GM12878 (cell line): ENCODE measurements around the gene MPRIP. TPM values are rescaled to one million over a fixed set of nuclear protein-coding genes. Genes with fewer than 3 reads are reported as not detected.

ENCODE experiments used
- ATAC-seq: fragments of 200-7000 bp; cut with Tn5 transposase; 3 replicates; pipeline ENCODE4 v1.9.1; 2020; ENCODE audit warnings: mild to moderate bottlenecking, moderate library complexity
- BruUV-seq: library from RNA; stranded (reverse); fragments of 400-500 nt; replicated peaks from 2 replicates; lab custom pipeline; 2021; lab: Mats Ljungman, UMichigan
- CTCF ChIA-PET: fragments of 300-600 bp; sonication (Branson Sonifier 250); formaldehyde crosslinking; extraction: SDS; loops from one replicate; lab custom pipeline; 2021; ENCODE audit warnings: inconsistent platforms; lab: Yijun Ruan, JAX
- POLR2A ChIA-PET: fragments of 350-600 bp; formaldehyde crosslinking; extraction: SDS; loops from one replicate; lab custom pipeline; 2021; ENCODE audit warnings: inconsistent platforms; lab: Charles Lee
- RAD21 ChIA-PET: fragments of 300-600 bp; sonication (Branson Sonifier 250); formaldehyde crosslinking; loops from one replicate; lab custom pipeline; 2023; ENCODE audit warnings: antibody characterized with exemption; ENCODE audit not compliant: unreplicated experiment; lab: Charles Lee
- SMC1A ChIA-PET: fragments of 300-600 bp; sonication (Branson Sonifier 250); formaldehyde crosslinking; loops from one replicate; lab custom pipeline; 2023; ENCODE audit not compliant: unreplicated experiment, uncharacterized antibody; lab: Charles Lee
- DNase-seq: peaks from one replicate; pipeline ENCODE4 v3.0.0-alpha.2; 2011; ENCODE audit warnings: low read depth, low spot score
- FAIRE-seq: peaks from 3 replicates; lab custom pipeline; 2011; peaks lifted over from hg19 to GRCh38; lab: Jason Lieb, UNC
- H2AFZ ChIP-seq: 2 replicates; pipeline ENCODE4 v1.6.0; 2011; ENCODE audit warnings: low read depth, low read length, control low read depth; ENCODE audit not compliant: control insufficient read depth
- H3K27ac ChIP-seq: 2 replicates; pipeline ENCODE4 v1.5.1; 2011; ENCODE audit warnings: control low read depth; ENCODE audit not compliant: control insufficient read depth, insufficient read depth
- H3K27me3 ChIP-seq, 2 experiments: replicated peaks in 1 of 2; 2 replicates each; pipeline versions ENCODE4 v1.6.0 to v1.6.1; 2011; ENCODE audit warnings: low read length in 1 of 2; ENCODE audit not compliant: control insufficient read depth in 2 of 2, insufficient read depth in 2 of 2
- H3K36me3 ChIP-seq, 2 experiments: 2 replicates each; pipeline ENCODE4 v1.5.1; 2011; ENCODE audit warnings: low read length in 1 of 2; ENCODE audit not compliant: control insufficient read depth in 2 of 2, insufficient read depth in 2 of 2
- H3K4me1 ChIP-seq: 2 replicates; pipeline ENCODE4 v1.6.1; 2011; ENCODE audit warnings: mild to moderate bottlenecking, low read length, moderate library complexity, mixed read lengths; ENCODE audit not compliant: control insufficient read depth, insufficient read depth
- H3K4me2 ChIP-seq: 2 replicates; pipeline ENCODE4 v1.6.0; 2011; ENCODE audit warnings: control low read depth; ENCODE audit not compliant: control insufficient read depth, insufficient read depth
- H3K4me3 ChIP-seq: fragments of 200-600 bp; sonication (generic); 2 replicates; pipeline ENCODE4 v1.5.1; 2016
- H3K79me2 ChIP-seq: 2 replicates; pipeline ENCODE4 v1.6.0; 2011; ENCODE audit warnings: low read length; ENCODE audit not compliant: control insufficient read depth, insufficient read depth
- H3K9ac ChIP-seq: 2 replicates; pipeline ENCODE4 v1.8.0; 2011; ENCODE audit warnings: low read length, control low read depth, mixed read lengths; ENCODE audit not compliant: control insufficient read depth, insufficient read depth
- H3K9me3 ChIP-seq: replicated peaks from 3 replicates; pipeline ENCODE4 v1.5.1; 2011; ENCODE audit warnings: mild to moderate bottlenecking, low read length; ENCODE audit not compliant: control insufficient read depth, insufficient read depth
- H4K20me1 ChIP-seq: 2 replicates; pipeline ENCODE4 v1.6.0; 2011; ENCODE audit not compliant: control insufficient read depth, insufficient read depth
- CHD1 ChIP-seq: IDR thresholded peaks from 2 replicates; pipeline ENCODE4 v1.6.1; 2012; ENCODE audit warnings: low read depth, low read length, improper control_type of control experiment
- FOXM1 ChIP-seq: IDR thresholded peaks from 2 replicates; pipeline ENCODE4 v1.6.1; 2012; ENCODE audit warnings: low read depth, mild to moderate bottlenecking, inconsistent platforms, low read length, moderate library complexity
- IRF4 ChIP-seq: IDR thresholded peaks from 2 replicates; pipeline ENCODE4 v1.6.1; 2011; ENCODE audit warnings: low read depth, low read length
- MTA2 ChIP-seq: fragments of 450-650 bp; IDR thresholded peaks from 2 replicates; pipeline ENCODE4 v1.6.1; 2016; ENCODE audit warnings: low read depth, mild to moderate bottlenecking, moderate library complexity
- MXI1 ChIP-seq: fragments of 150-350 bp; IDR thresholded peaks from 2 replicates; pipeline ENCODE4 v1.6.1; 2011; ENCODE audit warnings: low read depth, mild to moderate bottlenecking, inconsistent platforms, low read length, improper control_type of control experiment
- POLR2AphosphoS5 ChIP-seq: IDR thresholded peaks from 2 replicates; pipeline ENCODE4 v1.6.1; 2011; ENCODE audit warnings: mild to moderate bottlenecking, low read length, inconsistent platforms
- RELA ChIP-seq: fragments of 450-650 bp; IDR thresholded peaks from 2 replicates; pipeline ENCODE4 v1.8.0; 2014; ENCODE audit warnings: borderline replicate concordance; ENCODE audit not compliant: partially characterized antibody
- RUNX3 ChIP-seq: IDR thresholded peaks from 2 replicates; pipeline ENCODE4 v1.6.1; 2012; ENCODE audit warnings: low read length, inconsistent platforms
- SREBF2 ChIP-seq: IDR thresholded peaks from 2 replicates; pipeline ENCODE4 v1.6.1; 2012; ENCODE audit warnings: mild to moderate bottlenecking, low read length
- WGBS: methylation state at CpG from one replicate; pipeline ENCODE4 v1.1.6; 2016; ENCODE audit warnings: low lambda C conversion rate; ENCODE audit not compliant: insufficient replicate concordance, insufficient coverage; ENCODE audit errors: missing lambda C conversion rate; 5-methylcytosine and 5-hydroxymethylcytosine counted together
- in situ Hi-C: fragments of 300-500 bp; cut with MboI; formaldehyde crosslinking; loops from 9 replicates; pipeline ENCODE4 v1.14.3; 2018; ENCODE audit warnings: mixed read lengths
- intact Hi-C: fragments of 100-400 bp; cut with micrococcal nuclease; formaldehyde crosslinking; loops from one replicate; pipeline ENCODE4 v1.14.2; 2022; ENCODE audit not compliant: unreplicated experiment
- polyA plus RNA-seq, 11 experiments: library from polyadenylated mRNA; depleted of rRNA in 4 of 11; unstranded in 6 of 11; stranded (reverse) in 5 of 11; fragments of >200 nt; fragmentation: Nextera tagmentation in 4 of 11; fragmentation: Illumina TruSeq in 1 of 11; extraction: Ambion mirVana in 4 of 11; extraction: Trizol in 1 of 11; gene quantifications; 1 replicate in 1 of 11; 2 replicates in 10 of 11; pipeline versions ENCODE4 v1.2.1 to v1.2.3, GENCODE V29; 2011 to 2016; ENCODE audit warnings: inconsistent platforms in 2 of 11, missing spikeins in 2 of 11, low read depth in 1 of 11
- total RNA-seq, 4 experiments: library from RNA; depleted of rRNA in 3 of 4; stranded (reverse); fragments of >200 nt in 3 of 4; fragmentation: Illumina TruSeq in 1 of 4; extraction: Trizol in 1 of 4; gene quantifications; 2 replicates each; pipeline versions ENCODE4 v1.2.1 to v1.2.3, GENCODE V29; 2013 to 2021
- TF ChIP-seq, protein P1 (sequence below): fragments of 450-650 bp; IDR thresholded peaks from 2 replicates; pipeline ENCODE4 v1.6.1; 2016; ENCODE audit warnings: mild to moderate bottlenecking

Gene MPRIP
- total and polyA plus RNA-seq, 10 of the 15 experiments (the other 5 are each of a cell fraction or from before 2014, with no cell fraction given): 16.5 to 168 (median 71.7) TPM

DNA sequence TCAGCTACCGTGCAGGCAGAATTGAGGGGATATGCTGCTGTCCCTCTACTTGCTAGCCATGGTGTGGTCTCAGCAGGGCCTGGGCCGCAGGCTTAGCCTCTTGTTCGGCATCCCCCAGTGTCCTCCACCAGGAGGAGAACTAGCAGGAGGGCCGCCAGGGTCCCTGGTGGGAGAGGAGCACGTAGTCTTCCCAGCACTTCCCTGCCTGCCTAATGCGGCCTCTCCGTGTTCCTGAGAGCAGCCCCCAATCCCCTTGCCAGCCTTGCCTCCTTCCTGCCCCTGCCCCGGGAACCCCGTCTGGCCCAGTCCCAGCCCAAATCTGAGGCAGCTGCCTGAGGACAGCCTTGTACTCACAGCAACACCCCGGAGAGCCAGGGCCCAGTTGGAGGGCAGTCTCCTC lies 125.7 kb downstream of the MPRIP start:
- BruUV-seq: no TSS peak
- Histone ChIP-seq H3K9me3 (no peaks in the 10 kb centered on the region), H3K4me2 (no peak overlapping the region), H3K36me3 (peaks cover 4 to 30% of the 10 kb centered on the region in 2 experiments; a peak in 3 of 4 replicates), H4K20me1 (no peaks in the 10 kb centered on the region), H3K4me1 (no peaks in the 10 kb centered on the region), H3K79me2 (no peaks in the 10 kb centered on the region), H3K27ac (no peak overlapping the region), H3K4me3 (no peak overlapping the region), H3K9ac (no peak overlapping the region), H2AFZ (no peak overlapping the region), H3K27me3 (no peaks in the 10 kb centered on the region)
- no peak for FAIRE-seq
- POLR2A ChIA-PET: no interaction called here
- CTCF ChIA-PET: no interaction called here
- over 99% methylated on average over 10 of the region's 10 CpGs for WGBS
- TF ChIP-seq RUNX3 (no peak), SREBF2 (no peak), CHD1 (no peak), RELA (no peak), FOXM1 (no peak), MXI1 (no peak), IRF4 (no peak), MTA2 (no peak), POLR2AphosphoS5 (no peak)
- TF ChIP-seq, protein P1, sequence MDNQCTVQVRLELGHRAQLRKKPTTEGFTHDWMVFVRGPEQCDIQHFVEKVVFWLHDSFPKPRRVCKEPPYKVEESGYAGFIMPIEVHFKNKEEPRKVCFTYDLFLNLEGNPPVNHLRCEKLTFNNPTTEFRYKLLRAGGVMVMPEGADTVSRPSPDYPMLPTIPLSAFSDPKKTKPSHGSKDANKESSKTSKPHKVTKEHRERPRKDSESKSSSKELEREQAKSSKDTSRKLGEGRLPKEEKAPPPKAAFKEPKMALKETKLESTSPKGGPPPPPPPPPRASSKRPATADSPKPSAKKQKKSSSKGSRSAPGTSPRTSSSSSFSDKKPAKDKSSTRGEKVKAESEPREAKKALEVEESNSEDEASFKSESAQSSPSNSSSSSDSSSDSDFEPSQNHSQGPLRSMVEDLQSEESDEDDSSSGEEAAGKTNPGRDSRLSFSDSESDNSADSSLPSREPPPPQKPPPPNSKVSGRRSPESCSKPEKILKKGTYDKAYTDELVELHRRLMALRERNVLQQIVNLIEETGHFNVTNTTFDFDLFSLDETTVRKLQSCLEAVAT: no peak
- SMC1A ChIA-PET: interaction anchor here (1.6 kb wide), 1 partner anchor 8 kb away, joined by 4 read pairs; no protein-coding TSS in a partner anchor
- RAD21 ChIA-PET: no interaction called here
- intact Hi-C loops (no loop called here), in situ Hi-C loops (no loop called here)
- ATAC-seq: no peak
- DNase-seq: no peak
